Measurements from ENCODE around the gene RCAN1.

Gene RCAN1

GRCh38 chr21:34630536-34631143 is 15.7 kb upstream of the RCAN1 start:
- H2AK5ac ChIP-seq (ENCODE audit: low read length) = no peak overlapping the region
- no CpG with 5 or more reads among the region's 6 CpGs for WGBS (ENCODE audit: extremely low coverage, insufficient coverage, low lambda C conversion rate)

GRCh38 chr21:34626131-34626530 is 11.2 kb upstream of the RCAN1 start:
- DNase-seq = no peak
- Histone ChIP-seq H3K4ac (ENCODE audit: low read depth, low read length) (no peak overlapping the region), H3K27ac (ENCODE audit: low read depth, low read length) (no peak overlapping the region), H3K79me2 (ENCODE audit: control insufficient read depth, insufficient read depth, low read length) (no peaks in the 10 kb centered on the region), H3K56ac (ENCODE audit: low read length) (no peak overlapping the region), H3K4me1 (ENCODE audit: control insufficient read depth, low read depth, low read length) (no peaks in the 10 kb centered on the region), H2AK5ac (ENCODE audit: low read length) (no peak overlapping the region), H2BK120ac (ENCODE audit: low read depth, low read length) (no peak overlapping the region), H3K79me1 (ENCODE audit: low read length) (no peaks in the 10 kb centered on the region), H2BK5ac (ENCODE audit: low read length) (no peak overlapping the region), H3K27me3 (ENCODE audit: insufficient read depth, low read length, poor library complexity) (no peaks in the 10 kb centered on the region), H3K4me3 (ENCODE audit: low read length) (no peak overlapping the region), H3K36me3 (ENCODE audit: control insufficient read depth, insufficient read depth, low read length) (no peaks in the 10 kb centered on the region), H4K8ac (ENCODE audit: low read depth, low read length) (no peak overlapping the region), H3K4me2 (ENCODE audit: low read length) (no peak overlapping the region), H3K9ac (ENCODE audit: low read length) (no peak overlapping the region), H4K5ac (ENCODE audit: low read length) (no peak overlapping the region), H3K18ac (ENCODE audit: low read length) (no peak overlapping the region), H2BK15ac (replicated peaks; ENCODE audit: low read depth) (no peak overlapping the region), H3K23ac (ENCODE audit: low read length) (no peak overlapping the region)
- WGBS (ENCODE audit: extremely low coverage, insufficient coverage, low lambda C conversion rate) = no CpG with 5 or more reads among the region's 8 CpGs

More at GRCh38 chr21:34630536-34631143, 15.7 kb upstream of the RCAN1 start:
- Histone ChIP-seq H2BK15ac (replicated peaks; ENCODE audit: low read depth) (no peak overlapping the region), H3K27me3 (ENCODE audit: insufficient read depth, low read length, poor library complexity) (no peaks in the 10 kb centered on the region), H3K79me2 (ENCODE audit: control insufficient read depth, insufficient read depth, low read length) (no peaks in the 10 kb centered on the region), H3K18ac (ENCODE audit: low read length) (no peak overlapping the region), H3K9ac (ENCODE audit: low read length) (no peak overlapping the region), H3K56ac (ENCODE audit: low read length) (no peak overlapping the region), H4K5ac (ENCODE audit: low read length) (no peak overlapping the region), H3K79me1 (ENCODE audit: low read length) (no peaks in the 10 kb centered on the region), H3K36me3 (ENCODE audit: control insufficient read depth, insufficient read depth, low read length) (no peaks in the 10 kb centered on the region), H3K4me1 (ENCODE audit: control insufficient read depth, low read depth, low read length) (no peaks in the 10 kb centered on the region), H2BK5ac (ENCODE audit: low read length) (no peak overlapping the region), H3K27ac (ENCODE audit: low read depth, low read length) (no peak overlapping the region), H2BK120ac (ENCODE audit: low read depth, low read length) (no peak overlapping the region), H3K4ac (ENCODE audit: low read depth, low read length) (no peak overlapping the region), H3K4me3 (ENCODE audit: low read length) (no peak overlapping the region), H3K4me2 (ENCODE audit: low read length) (no peak overlapping the region), H3K23ac (ENCODE audit: low read length) (no peak overlapping the region), H4K8ac (ENCODE audit: low read depth, low read length) (no peak overlapping the region)
- peak; percentile 50 for DNase-seq

GRCh38 chr21:34625030-34625593 is 10.2 kb upstream of the RCAN1 start:
- DNase-seq = no peak
- no CpG with 5 or more reads among the region's 6 CpGs for WGBS (ENCODE audit: extremely low coverage, insufficient coverage, low lambda C conversion rate)
- Histone ChIP-seq H3K4me1 (ENCODE audit: control insufficient read depth, low read depth, low read length) (no peaks in the 10 kb centered on the region), H4K8ac (ENCODE audit: low read depth, low read length) (no peak overlapping the region), H2BK5ac (ENCODE audit: low read length) (no peak overlapping the region), H2AK5ac (ENCODE audit: low read length) (no peak overlapping the region), H3K56ac (ENCODE audit: low read length) (no peak overlapping the region), H3K4ac (ENCODE audit: low read depth, low read length) (no peak overlapping the region), H3K27ac (ENCODE audit: low read depth, low read length) (no peak overlapping the region), H3K18ac (ENCODE audit: low read length) (no peak overlapping the region), H3K23ac (ENCODE audit: low read length) (no peak overlapping the region), H3K27me3 (ENCODE audit: insufficient read depth, low read length, poor library complexity) (no peaks in the 10 kb centered on the region), H2BK15ac (replicated peaks; ENCODE audit: low read depth) (no peak overlapping the region), H2BK120ac (ENCODE audit: low read depth, low read length) (no peak overlapping the region), H3K79me2 (ENCODE audit: control insufficient read depth, insufficient read depth, low read length) (no peaks in the 10 kb centered on the region), H3K4me3 (ENCODE audit: low read length) (no peak overlapping the region), H3K9ac (ENCODE audit: low read length) (no peak overlapping the region), H3K4me2 (ENCODE audit: low read length) (no peak overlapping the region), H4K5ac (ENCODE audit: low read length) (no peak overlapping the region), H3K36me3 (ENCODE audit: control insufficient read depth, insufficient read depth, low read length) (no peaks in the 10 kb centered on the region), H3K79me1 (ENCODE audit: low read length) (no peaks in the 10 kb centered on the region)

GRCh38 chr21:34623516-34623915 is 8.6 kb upstream of the RCAN1 start:
- Histone ChIP-seq H3K4me1 (ENCODE audit: control insufficient read depth, low read depth, low read length) (no peaks in the 10 kb centered on the region), H3K27ac (ENCODE audit: low read depth, low read length) (no peak overlapping the region), H3K4ac (ENCODE audit: low read depth, low read length) (no peak overlapping the region), H3K23ac (ENCODE audit: low read length) (no peak overlapping the region), H3K27me3 (ENCODE audit: insufficient read depth, low read length, poor library complexity) (no peaks in the 10 kb centered on the region), H4K5ac (ENCODE audit: low read length) (no peak overlapping the region), H2BK15ac (replicated peaks; ENCODE audit: low read depth) (no peak overlapping the region), H3K18ac (ENCODE audit: low read length) (no peak overlapping the region), H3K36me3 (ENCODE audit: control insufficient read depth, insufficient read depth, low read length) (no peaks in the 10 kb centered on the region), H3K9ac (ENCODE audit: low read length) (no peak overlapping the region), H3K4me2 (ENCODE audit: low read length) (no peak overlapping the region), H3K56ac (ENCODE audit: low read length) (no peak overlapping the region), H3K79me1 (ENCODE audit: low read length) (no peaks in the 10 kb centered on the region), H2AK5ac (ENCODE audit: low read length) (no peak overlapping the region), H4K8ac (ENCODE audit: low read depth, low read length) (no peak overlapping the region), H3K79me2 (ENCODE audit: control insufficient read depth, insufficient read depth, low read length) (no peaks in the 10 kb centered on the region), H2BK5ac (ENCODE audit: low read length) (no peak overlapping the region), H3K4me3 (ENCODE audit: low read length) (no peak overlapping the region), H2BK120ac (ENCODE audit: low read depth, low read length) (no peak overlapping the region)
- DNase-seq = no peak
- WGBS (ENCODE audit: extremely low coverage, insufficient coverage, low lambda C conversion rate) = no CpG with 5 or more reads among the region's 4 CpGs

- Histone ChIP-seq H3K23ac (ENCODE audit: low read length) (no peak overlapping the region), H4K8ac (ENCODE audit: low read depth, low read length) (no peak overlapping the region), H3K4ac (ENCODE audit: low read depth, low read length) (no peak overlapping the region), H3K4me1 (ENCODE audit: control insufficient read depth, low read depth, low read length) (no peaks in the 10 kb centered on the region), H3K18ac (ENCODE audit: low read length) (no peak overlapping the region), H2AK5ac (ENCODE audit: low read length) (no peak overlapping the region), H2BK5ac (ENCODE audit: low read length) (no peak overlapping the region), H3K79me2 (ENCODE audit: control insufficient read depth, insufficient read depth, low read length) (no peaks in the 10 kb centered on the region), H3K4me2 (ENCODE audit: low read length) (no peak overlapping the region), H3K36me3 (ENCODE audit: control insufficient read depth, insufficient read depth, low read length) (no peaks in the 10 kb centered on the region), H3K9ac (ENCODE audit: low read length) (no peak overlapping the region), H3K27me3 (ENCODE audit: insufficient read depth, low read length, poor library complexity) (no peaks in the 10 kb centered on the region), H3K27ac (ENCODE audit: low read depth, low read length) (no peak overlapping the region), H3K4me3 (ENCODE audit: low read length) (no peak overlapping the region), H2BK15ac (replicated peaks; ENCODE audit: low read depth) (no peak overlapping the region), H2BK120ac (ENCODE audit: low read depth, low read length) (no peak overlapping the region), H3K56ac (ENCODE audit: low read length) (no peak overlapping the region), H3K79me1 (ENCODE audit: low read length) (no peaks in the 10 kb centered on the region), H4K5ac (ENCODE audit: low read length) (no peak overlapping the region)
- WGBS (ENCODE audit: extremely low coverage, insufficient coverage, low lambda C conversion rate) = no CpG with 5 or more reads among the region's 4 CpGs
- no peak for DNase-seq
These were observed 6.8 kb upstream of the RCAN1 start for GRCh38 chr21:34621434-34622350.

Measured in mesendoderm (in vitro differentiated cells).